ENCODE measurements around the gene H2AZ2.
"Not testable (repeated sequence)": the region's sequence is repeated elsewhere in the genome, so short reads cannot be mapped to it uniquely, and the experiment has no call there.

H2AZ2 gene

DNA sequence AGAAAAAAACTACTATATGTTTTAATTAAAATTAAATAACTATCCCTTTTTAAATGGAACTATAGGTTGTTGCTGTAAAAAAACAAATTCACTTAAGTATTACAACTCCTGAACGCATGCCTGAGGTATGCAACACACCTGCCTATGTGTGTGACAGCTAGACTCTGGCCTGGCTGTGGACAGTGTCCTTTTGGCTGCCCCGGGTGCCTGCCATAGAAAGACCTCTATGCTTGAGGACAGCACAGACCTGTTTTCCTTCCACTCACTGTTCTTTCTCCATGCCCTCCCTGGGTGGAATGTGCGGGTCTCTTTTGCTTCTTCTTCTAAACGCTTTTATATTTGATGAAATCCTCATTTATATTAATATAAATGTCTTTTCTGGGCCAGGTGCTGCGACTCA, 57.9 kb downstream of the H2AZ2 start:
- H3K4me3 ChIP-seq (ENCODE audit: low read length) = no peak overlapping the region
- DNase-seq (ENCODE audit: low read depth) = no peak
- TF ChIP-seq, protein P1, sequence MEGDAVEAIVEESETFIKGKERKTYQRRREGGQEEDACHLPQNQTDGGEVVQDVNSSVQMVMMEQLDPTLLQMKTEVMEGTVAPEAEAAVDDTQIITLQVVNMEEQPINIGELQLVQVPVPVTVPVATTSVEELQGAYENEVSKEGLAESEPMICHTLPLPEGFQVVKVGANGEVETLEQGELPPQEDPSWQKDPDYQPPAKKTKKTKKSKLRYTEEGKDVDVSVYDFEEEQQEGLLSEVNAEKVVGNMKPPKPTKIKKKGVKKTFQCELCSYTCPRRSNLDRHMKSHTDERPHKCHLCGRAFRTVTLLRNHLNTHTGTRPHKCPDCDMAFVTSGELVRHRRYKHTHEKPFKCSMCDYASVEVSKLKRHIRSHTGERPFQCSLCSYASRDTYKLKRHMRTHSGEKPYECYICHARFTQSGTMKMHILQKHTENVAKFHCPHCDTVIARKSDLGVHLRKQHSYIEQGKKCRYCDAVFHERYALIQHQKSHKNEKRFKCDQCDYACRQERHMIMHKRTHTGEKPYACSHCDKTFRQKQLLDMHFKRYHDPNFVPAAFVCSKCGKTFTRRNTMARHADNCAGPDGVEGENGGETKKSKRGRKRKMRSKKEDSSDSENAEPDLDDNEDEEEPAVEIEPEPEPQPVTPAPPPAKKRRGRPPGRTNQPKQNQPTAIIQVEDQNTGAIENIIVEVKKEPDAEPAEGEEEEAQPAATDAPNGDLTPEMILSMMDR (conservative IDR thresholded peaks at IDR 0.05; ENCODE audit: low read depth, low read length) = no peak

DNA sequence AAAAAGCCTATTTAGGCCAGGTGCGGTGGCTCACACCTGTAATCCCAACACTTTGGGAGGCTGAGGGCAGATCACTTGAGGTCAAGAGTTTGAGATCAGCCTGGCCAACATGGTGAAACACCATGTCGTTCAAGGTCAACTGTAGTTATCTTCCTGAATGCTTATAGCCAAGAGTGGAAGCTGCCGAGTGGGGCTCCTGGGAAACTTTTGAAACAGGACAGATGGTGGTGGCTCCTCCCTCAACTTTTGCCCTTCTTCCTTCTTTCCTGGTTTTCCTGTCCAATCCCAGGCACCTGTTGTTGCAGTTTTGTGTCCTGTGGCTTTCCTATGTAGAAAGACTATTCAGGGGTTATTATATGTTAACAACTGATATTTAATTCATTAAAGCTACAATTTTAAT, 60.1 kb downstream of the H2AZ2 start:
- TF ChIP-seq, protein P1 (conservative IDR thresholded peaks at IDR 0.05; ENCODE audit: low read depth, low read length) = no peak
- DNase-seq (ENCODE audit: low read depth) = no peak

DNA sequence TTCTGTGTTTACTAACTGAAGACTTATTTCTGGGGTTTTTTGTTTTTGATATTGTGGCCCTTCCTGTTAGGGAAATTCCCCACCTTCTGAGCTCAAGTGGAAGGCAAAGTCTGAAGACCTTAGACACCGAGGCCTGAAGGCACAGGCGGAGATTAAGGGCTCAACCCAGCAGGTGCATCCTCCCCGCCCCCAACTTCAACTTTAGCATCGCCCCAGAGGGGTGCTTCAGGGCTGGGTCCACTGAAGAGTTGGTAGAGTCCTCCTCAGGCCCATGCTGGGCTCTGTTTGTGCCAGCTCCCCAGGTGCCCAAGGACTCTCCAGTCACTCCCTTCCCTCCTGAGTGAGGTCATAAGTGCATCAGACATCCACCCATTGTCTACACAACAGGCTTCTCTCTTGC, 60.8 kb downstream of the H2AZ2 start:
- DNase-seq (ENCODE audit: low read depth) = no peak
- H3K4me3 ChIP-seq (ENCODE audit: low read length) = no peak overlapping the region
- TF ChIP-seq, protein P1 (conservative IDR thresholded peaks at IDR 0.05; ENCODE audit: low read depth, low read length) = no peak

More for the DNA sequence above, 60.1 kb downstream of the H2AZ2 start:
- no peak overlapping the region for H3K4me3 ChIP-seq (ENCODE audit: low read length)

DNA sequence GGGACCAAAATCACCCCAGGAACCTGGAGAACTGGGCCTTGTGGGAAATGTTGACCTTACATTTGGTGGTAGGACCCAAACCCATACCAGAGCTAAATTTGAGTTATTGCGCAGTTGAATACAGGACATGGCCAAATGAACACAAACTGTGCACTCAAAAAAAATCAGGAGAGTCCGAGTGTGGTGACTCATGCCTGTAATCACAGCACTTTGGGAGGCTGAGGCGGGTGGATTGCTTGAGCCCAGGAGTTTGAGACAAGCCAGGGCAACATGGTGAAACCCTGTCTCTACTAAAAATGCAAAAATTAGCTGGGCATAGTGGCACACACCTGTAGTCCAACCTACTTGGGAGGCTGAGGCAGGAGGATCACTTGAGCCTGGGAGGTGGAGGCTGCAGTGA, 62.7 kb downstream of the H2AZ2 start:
- not testable (repeated sequence) for DNase-seq (ENCODE audit: low read depth); H3K4me3 ChIP-seq (ENCODE audit: low read length)

DNA sequence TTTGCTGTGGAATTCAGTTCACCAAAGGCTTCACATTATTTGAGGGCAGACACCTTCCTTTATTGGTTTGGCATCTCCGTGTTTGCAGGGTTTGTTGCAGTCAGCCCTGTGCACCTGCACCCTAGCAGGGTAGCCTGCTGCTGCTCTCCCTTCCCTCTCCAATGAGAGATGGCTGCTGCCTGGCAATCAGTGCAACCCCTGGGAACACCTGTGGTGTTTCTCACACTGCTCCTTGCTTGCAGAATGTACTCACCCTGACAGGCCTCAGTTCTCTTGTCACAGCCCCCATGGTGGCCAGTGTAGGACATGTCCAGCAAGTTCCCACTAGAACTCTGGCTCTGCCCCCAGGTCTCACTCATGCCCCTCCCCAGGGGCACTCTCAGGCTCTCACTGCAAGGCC, 63.5 kb downstream of the H2AZ2 start:
- no peak for DNase-seq (ENCODE audit: low read depth)
- no peak overlapping the region for H3K4me3 ChIP-seq (ENCODE audit: low read length)
- TF ChIP-seq, protein P1 (conservative IDR thresholded peaks at IDR 0.05; ENCODE audit: low read depth, low read length) = no peak

DNA sequence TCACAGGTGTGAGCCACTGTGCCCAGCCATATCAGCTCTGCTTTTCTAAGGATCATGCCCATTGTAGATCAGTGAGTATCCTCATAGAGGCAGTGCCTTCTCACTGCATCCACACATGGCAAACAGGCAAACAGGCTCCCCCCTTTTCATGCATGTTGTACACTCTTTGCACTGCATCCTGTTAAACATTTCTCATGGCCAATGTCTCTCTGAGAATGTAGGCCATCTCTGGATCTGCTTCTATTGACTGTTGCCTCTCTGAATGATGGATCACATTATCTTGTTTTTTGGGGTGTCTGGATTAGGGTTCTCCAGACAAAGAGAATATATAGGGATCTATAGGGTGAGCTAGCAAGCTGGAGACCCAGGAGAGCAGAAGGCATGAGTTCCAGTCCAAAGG, 64.5 kb downstream of the H2AZ2 start:
- no peak for DNase-seq (ENCODE audit: low read depth)
- TF ChIP-seq, protein P1 (conservative IDR thresholded peaks at IDR 0.05; ENCODE audit: low read depth, low read length) = no peak
- H3K4me3 ChIP-seq (ENCODE audit: low read length) = no peak overlapping the region

DNA sequence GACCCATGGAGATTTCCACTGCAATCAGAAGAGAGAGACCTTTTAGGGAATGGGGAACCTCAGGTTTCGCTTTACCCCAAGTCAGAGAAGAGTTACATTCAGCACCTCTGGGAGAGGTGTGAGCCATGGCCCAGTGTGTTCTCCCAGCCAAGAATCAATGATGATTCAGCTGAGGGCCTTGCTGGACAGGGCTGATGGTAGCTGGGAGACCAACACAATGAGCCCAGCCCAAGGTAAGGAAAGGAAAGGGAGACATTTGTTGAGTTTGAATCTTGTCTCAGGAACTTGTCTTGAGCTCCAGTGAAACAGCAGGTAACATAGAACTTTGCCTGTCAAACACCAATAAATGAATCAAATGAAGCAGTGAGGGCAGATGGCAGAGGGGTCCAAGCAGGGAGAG, 65.4 kb downstream of the H2AZ2 start:
- TF ChIP-seq, protein P1 (conservative IDR thresholded peaks at IDR 0.05; ENCODE audit: low read depth, low read length) = no peak

More for the DNA sequence above, 65.4 kb downstream of the H2AZ2 start:
- no peak for DNase-seq (ENCODE audit: low read depth)
- no peak overlapping the region for H3K4me3 ChIP-seq (ENCODE audit: low read length)

Measured in retinal pigment epithelial cell (primary cell).